Liver (tissue), 3 donors: ENCODE data around the gene PKHD1.

Experiments used
- TAF1 ChIP-seq: conservative IDR thresholded peaks from 2 replicates; pipeline ENCODE4 v1.6.1; 2016; ENCODE audit warnings: antibody characterized with exemption, mild to moderate bottlenecking
- YY1 ChIP-seq: IDR thresholded peaks from 2 replicates; pipeline ENCODE4 v1.6.1; 2016; ENCODE audit warnings: antibody characterized with exemption, mild to moderate bottlenecking
- TF ChIP-seq, protein P1 (sequence below): fragments of 150-350 bp; IDR thresholded peaks from 2 replicates; pipeline ENCODE4 v1.5.1; 2017; ENCODE audit warnings: improper control_type of control experiment, low read depth, low read length; ENCODE audit not compliant: missing input control
- TF ChIP-seq, protein P2 (sequence below): IDR thresholded peaks from 2 replicates; pipeline ENCODE4 v1.6.1; 2016; ENCODE audit warnings: antibody characterized with exemption, mild to moderate bottlenecking
- TF ChIP-seq, protein P3 (sequence below): IDR thresholded peaks from 2 replicates; pipeline ENCODE4 v1.6.1; 2016; ENCODE audit warnings: antibody characterized with exemption
- donor health status: healthy.
- donor health status: healthy.

DNA sequence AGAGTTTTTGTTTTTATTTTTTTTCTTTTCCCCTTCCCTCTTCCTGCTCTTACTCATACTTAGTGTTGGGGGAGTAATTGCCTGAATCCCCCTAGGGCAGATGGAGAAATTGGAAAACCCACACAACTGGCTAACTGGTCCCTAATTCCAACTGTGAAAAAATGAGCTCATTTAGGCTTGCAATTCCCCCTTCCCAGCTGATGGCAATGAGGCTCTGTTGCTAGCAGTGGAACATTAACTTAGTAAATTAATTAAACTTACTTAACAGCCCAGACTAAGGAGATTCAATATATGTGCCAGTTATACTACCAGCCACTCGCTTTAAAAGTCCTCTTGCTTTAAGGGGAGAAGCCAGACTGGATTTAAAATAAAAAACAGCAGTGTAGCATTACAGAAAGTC lies 76.6 kb downstream of the PKHD1 start:
- TF ChIP-seq, protein P1, sequence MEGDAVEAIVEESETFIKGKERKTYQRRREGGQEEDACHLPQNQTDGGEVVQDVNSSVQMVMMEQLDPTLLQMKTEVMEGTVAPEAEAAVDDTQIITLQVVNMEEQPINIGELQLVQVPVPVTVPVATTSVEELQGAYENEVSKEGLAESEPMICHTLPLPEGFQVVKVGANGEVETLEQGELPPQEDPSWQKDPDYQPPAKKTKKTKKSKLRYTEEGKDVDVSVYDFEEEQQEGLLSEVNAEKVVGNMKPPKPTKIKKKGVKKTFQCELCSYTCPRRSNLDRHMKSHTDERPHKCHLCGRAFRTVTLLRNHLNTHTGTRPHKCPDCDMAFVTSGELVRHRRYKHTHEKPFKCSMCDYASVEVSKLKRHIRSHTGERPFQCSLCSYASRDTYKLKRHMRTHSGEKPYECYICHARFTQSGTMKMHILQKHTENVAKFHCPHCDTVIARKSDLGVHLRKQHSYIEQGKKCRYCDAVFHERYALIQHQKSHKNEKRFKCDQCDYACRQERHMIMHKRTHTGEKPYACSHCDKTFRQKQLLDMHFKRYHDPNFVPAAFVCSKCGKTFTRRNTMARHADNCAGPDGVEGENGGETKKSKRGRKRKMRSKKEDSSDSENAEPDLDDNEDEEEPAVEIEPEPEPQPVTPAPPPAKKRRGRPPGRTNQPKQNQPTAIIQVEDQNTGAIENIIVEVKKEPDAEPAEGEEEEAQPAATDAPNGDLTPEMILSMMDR, result no peak
- TF ChIP-seq, protein P2, sequence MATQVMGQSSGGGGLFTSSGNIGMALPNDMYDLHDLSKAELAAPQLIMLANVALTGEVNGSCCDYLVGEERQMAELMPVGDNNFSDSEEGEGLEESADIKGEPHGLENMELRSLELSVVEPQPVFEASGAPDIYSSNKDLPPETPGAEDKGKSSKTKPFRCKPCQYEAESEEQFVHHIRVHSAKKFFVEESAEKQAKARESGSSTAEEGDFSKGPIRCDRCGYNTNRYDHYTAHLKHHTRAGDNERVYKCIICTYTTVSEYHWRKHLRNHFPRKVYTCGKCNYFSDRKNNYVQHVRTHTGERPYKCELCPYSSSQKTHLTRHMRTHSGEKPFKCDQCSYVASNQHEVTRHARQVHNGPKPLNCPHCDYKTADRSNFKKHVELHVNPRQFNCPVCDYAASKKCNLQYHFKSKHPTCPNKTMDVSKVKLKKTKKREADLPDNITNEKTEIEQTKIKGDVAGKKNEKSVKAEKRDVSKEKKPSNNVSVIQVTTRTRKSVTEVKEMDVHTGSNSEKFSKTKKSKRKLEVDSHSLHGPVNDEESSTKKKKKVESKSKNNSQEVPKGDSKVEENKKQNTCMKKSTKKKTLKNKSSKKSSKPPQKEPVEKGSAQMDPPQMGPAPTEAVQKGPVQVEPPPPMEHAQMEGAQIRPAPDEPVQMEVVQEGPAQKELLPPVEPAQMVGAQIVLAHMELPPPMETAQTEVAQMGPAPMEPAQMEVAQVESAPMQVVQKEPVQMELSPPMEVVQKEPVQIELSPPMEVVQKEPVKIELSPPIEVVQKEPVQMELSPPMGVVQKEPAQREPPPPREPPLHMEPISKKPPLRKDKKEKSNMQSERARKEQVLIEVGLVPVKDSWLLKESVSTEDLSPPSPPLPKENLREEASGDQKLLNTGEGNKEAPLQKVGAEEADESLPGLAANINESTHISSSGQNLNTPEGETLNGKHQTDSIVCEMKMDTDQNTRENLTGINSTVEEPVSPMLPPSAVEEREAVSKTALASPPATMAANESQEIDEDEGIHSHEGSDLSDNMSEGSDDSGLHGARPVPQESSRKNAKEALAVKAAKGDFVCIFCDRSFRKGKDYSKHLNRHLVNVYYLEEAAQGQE, result no peak
- no peak for TF ChIP-seq TAF1
- TF ChIP-seq, protein P3, sequence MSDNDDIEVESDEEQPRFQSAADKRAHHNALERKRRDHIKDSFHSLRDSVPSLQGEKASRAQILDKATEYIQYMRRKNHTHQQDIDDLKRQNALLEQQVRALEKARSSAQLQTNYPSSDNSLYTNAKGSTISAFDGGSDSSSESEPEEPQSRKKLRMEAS, result no peak
- no peak for TF ChIP-seq YY1
